ENCODE measurements around the gene CLCN7. TPM values are rescaled to one million over a fixed set of nuclear protein-coding genes. Genes with fewer than 3 reads are reported as not detected.

CLCN7 gene
- total RNA-seq, 1 donor from 2014 or later, result 177 TPM

- no peak for TF ChIP-seq CTCF (IDR thresholded peaks at IDR 0.05)
- H3K4me1 Mint-ChIP-seq (ENCODE audit: unreplicated experiment), result no peaks in the 10 kb centered on the region
- no peaks in the 10 kb centered on the region for H3K27me3 Mint-ChIP-seq (ENCODE audit: unreplicated experiment)
- H3K27ac Mint-ChIP-seq (ENCODE audit: unreplicated experiment), result no peak overlapping the region
- H3K36me3 Mint-ChIP-seq (ENCODE audit: unreplicated experiment), result no peaks in the 10 kb centered on the region
- DNase-seq (ENCODE audit: extremely low spot score, unreplicated experiment), result no peak
- H3K4me3 Mint-ChIP-seq (ENCODE audit: unreplicated experiment), result no peak overlapping the region
- no peaks in the 10 kb centered on the region for H3K9me3 Mint-ChIP-seq (ENCODE audit: unreplicated experiment)
Measured at GRCh38 chr16:1432388-1433262, 42.2 kb downstream of the CLCN7 start.

GRCh38 chr16:1431497-1432270 lies 43.1 kb downstream of the CLCN7 start:
- TF ChIP-seq CTCF (IDR thresholded peaks at IDR 0.05), result no peak
- Mint-ChIP-seq H3K9me3 (ENCODE audit: unreplicated experiment) (no peaks in the 10 kb centered on the region), H3K27ac (ENCODE audit: unreplicated experiment) (no peak overlapping the region), H3K36me3 (ENCODE audit: unreplicated experiment) (no peaks in the 10 kb centered on the region), H3K4me3 (ENCODE audit: unreplicated experiment) (no peak overlapping the region), H3K4me1 (ENCODE audit: unreplicated experiment) (no peaks in the 10 kb centered on the region), H3K27me3 (ENCODE audit: unreplicated experiment) (no peaks in the 10 kb centered on the region)
- DNase-seq (ENCODE audit: extremely low spot score, unreplicated experiment), result no peak

GRCh38 chr16:1430759-1431496 lies 43.9 kb downstream of the CLCN7 start, which contains the start of gene PERCC1:
PERCC1 (plus strand) TSS chr16:1431078; CDS start chr16:1432594, 1,516 bp downstream.
- Mint-ChIP-seq H3K27me3 (ENCODE audit: unreplicated experiment) (no peaks in the 10 kb centered on the region), H3K4me1 (ENCODE audit: unreplicated experiment) (no peaks in the 10 kb centered on the region), H3K27ac (ENCODE audit: unreplicated experiment) (no peak within 1 kb of the TSS), H3K36me3 (ENCODE audit: unreplicated experiment) (no peaks in the 10 kb centered on the region), H3K9me3 (ENCODE audit: unreplicated experiment) (no peaks in the 10 kb centered on the region), H3K4me3 (ENCODE audit: unreplicated experiment) (no peak within 1 kb of the TSS)
- no peak for TF ChIP-seq CTCF (IDR thresholded peaks at IDR 0.05)
- no peak for DNase-seq (ENCODE audit: extremely low spot score, unreplicated experiment)

- H3K27me3 Mint-ChIP-seq (ENCODE audit: unreplicated experiment), result no peaks in the 10 kb centered on the region
- no peaks in the 10 kb centered on the region for H3K9me3 Mint-ChIP-seq (ENCODE audit: unreplicated experiment)
- no peaks in the 10 kb centered on the region for H3K36me3 Mint-ChIP-seq (ENCODE audit: unreplicated experiment)
- no peaks in the 10 kb centered on the region for H3K4me1 Mint-ChIP-seq (ENCODE audit: unreplicated experiment)
- H3K27ac Mint-ChIP-seq (ENCODE audit: unreplicated experiment), result no peak overlapping the region
- no peak for TF ChIP-seq CTCF (IDR thresholded peaks at IDR 0.05)
- no peak for DNase-seq (ENCODE audit: extremely low spot score, unreplicated experiment)
- no peak overlapping the region for H3K4me3 Mint-ChIP-seq (ENCODE audit: unreplicated experiment)
Measured at GRCh38 chr16:1430214-1430758, 44.5 kb downstream of the CLCN7 start.

All from osteocyte (in vitro differentiated cells).